ENCODE results near the gene ZFYVE21. TPM values are rescaled to one million over a fixed set of nuclear protein-coding genes. Genes with fewer than 3 reads are reported as not detected.

ZFYVE21 gene
- total RNA-seq, 1 donor from 2014 or later, result 68.6 TPM

GRCh38 chr14:103753774-103754173 lies 38.2 kb downstream of the ZFYVE21 start:
- H3K9me3 Mint-ChIP-seq (ENCODE audit: low read depth), result no peaks in the 10 kb centered on the region
- no peak for DNase-seq (ENCODE audit: low spot score)
- no peak overlapping the region for H3K27ac Mint-ChIP-seq (ENCODE audit: unreplicated experiment)
- H3K4me3 Mint-ChIP-seq (ENCODE audit: unreplicated experiment), result no peak overlapping the region
- TF ChIP-seq CTCF (IDR thresholded peaks at IDR 0.05), result no peak
- H3K36me3 Mint-ChIP-seq (ENCODE audit: low read depth), result peaks cover 3% of the 10 kb centered on the region
- H3K27me3 Mint-ChIP-seq (ENCODE audit: low read depth), result no peaks in the 10 kb centered on the region
- H3K4me1 Mint-ChIP-seq (ENCODE audit: low read depth), result no peaks in the 10 kb centered on the region

- no peak overlapping the region for H3K27ac Mint-ChIP-seq (ENCODE audit: unreplicated experiment)
- no peak for TF ChIP-seq CTCF (IDR thresholded peaks at IDR 0.05)
- H3K36me3 Mint-ChIP-seq (ENCODE audit: low read depth), result no peaks in the 10 kb centered on the region
- no peak overlapping the region for H3K4me3 Mint-ChIP-seq (ENCODE audit: unreplicated experiment)
- DNase-seq (ENCODE audit: low spot score), result no peak
- H3K9me3 Mint-ChIP-seq (ENCODE audit: low read depth), result no peaks in the 10 kb centered on the region
- no peaks in the 10 kb centered on the region for H3K27me3 Mint-ChIP-seq (ENCODE audit: low read depth)
- no peaks in the 10 kb centered on the region for H3K4me1 Mint-ChIP-seq (ENCODE audit: low read depth)
Measured at GRCh38 chr14:103755060-103755459, 39.5 kb downstream of the ZFYVE21 start.

GRCh38 chr14:103758059-103758776 lies 42.6 kb downstream of the ZFYVE21 start:
- no peak for DNase-seq (ENCODE audit: low spot score)
- no peak for TF ChIP-seq CTCF (IDR thresholded peaks at IDR 0.05)
- H3K9me3 Mint-ChIP-seq (ENCODE audit: low read depth), result no peaks in the 10 kb centered on the region

GRCh38 chr14:103762036-103762435 lies 46.4 kb downstream of the ZFYVE21 start:
- Mint-ChIP-seq H3K4me3 (ENCODE audit: unreplicated experiment) (no peak overlapping the region), H3K27ac (ENCODE audit: unreplicated experiment) (no peak overlapping the region), H3K27me3 (ENCODE audit: low read depth) (no peaks in the 10 kb centered on the region), H3K9me3 (ENCODE audit: low read depth) (peaks cover 5% of the 10 kb centered on the region), H3K36me3 (ENCODE audit: low read depth) (peaks cover 3% of the 10 kb centered on the region), H3K4me1 (ENCODE audit: low read depth) (peaks cover 7% of the 10 kb centered on the region)
- no peak for TF ChIP-seq CTCF (IDR thresholded peaks at IDR 0.05)
- DNase-seq (ENCODE audit: low spot score), result no peak

More at GRCh38 chr14:103758059-103758776, 42.6 kb downstream of the ZFYVE21 start:
- no peaks in the 10 kb centered on the region for H3K36me3 Mint-ChIP-seq (ENCODE audit: low read depth)
- H3K27ac Mint-ChIP-seq (ENCODE audit: unreplicated experiment), result no peak overlapping the region
- H3K4me1 Mint-ChIP-seq (ENCODE audit: low read depth), result peaks cover 7% of the 10 kb centered on the region
- H3K4me3 Mint-ChIP-seq (ENCODE audit: unreplicated experiment), result no peak overlapping the region
- no peaks in the 10 kb centered on the region for H3K27me3 Mint-ChIP-seq (ENCODE audit: low read depth)

- peaks cover 5% of the 10 kb centered on the region for H3K9me3 Mint-ChIP-seq (ENCODE audit: low read depth)
- DNase-seq (ENCODE audit: low spot score), result no peak
- peaks cover 3% of the 10 kb centered on the region for H3K36me3 Mint-ChIP-seq (ENCODE audit: low read depth)
- TF ChIP-seq CTCF (IDR thresholded peaks at IDR 0.05), result no peak
- no peaks in the 10 kb centered on the region for H3K27me3 Mint-ChIP-seq (ENCODE audit: low read depth)
- no peak overlapping the region for H3K4me3 Mint-ChIP-seq (ENCODE audit: unreplicated experiment)
- no peak overlapping the region for H3K27ac Mint-ChIP-seq (ENCODE audit: unreplicated experiment)
- H3K4me1 Mint-ChIP-seq (ENCODE audit: low read depth), result peaks cover 7% of the 10 kb centered on the region
Measured at GRCh38 chr14:103762541-103762940, 46.9 kb downstream of the ZFYVE21 start.

Data from chondrocyte (in vitro differentiated cells).